GM19324 (cell line): ENCODE data around the gene ABHD14A.

Source experiments
- ATAC-seq: cut with Tn5 transposase; IDR thresholded peaks from one replicate; pipeline ENCODE4 v1.9.1; 2021; ENCODE audit warnings: mild to moderate bottlenecking, moderate library complexity; ENCODE audit not compliant: unreplicated experiment, low FRiP score

Gene ABHD14A

GRCh38 chr3:51955175-51955892 is 19.5 kb upstream of the ABHD14A start, which contains the start of gene GPR62:
TSS of gene GPR62 (plus strand) at chr3:51955381. CDS start at chr3:51955653, 272 bp downstream.
- ATAC-seq = no peak

GRCh38 chr3:51955893-51956770 is 18.7 kb upstream of the ABHD14A start:
- no peak for ATAC-seq

GRCh38 chr3:51957520-51958205 is 17.2 kb upstream of the ABHD14A start:
- no peak for ATAC-seq

- ATAC-seq = no peak
Measured at GRCh38 chr3:51958603-51959521, 16.0 kb upstream of the ABHD14A start.

GRCh38 chr3:51959651-51960050 is 15.2 kb upstream of the ABHD14A start:
- ATAC-seq = no peak

- no peak for ATAC-seq
Measured at GRCh38 chr3:51960386-51960785, 14.5 kb upstream of the ABHD14A start.

- no peak for ATAC-seq
Measured at GRCh38 chr3:51961011-51961410, 13.9 kb upstream of the ABHD14A start.

GRCh38 chr3:51961602-51962569 is 13.0 kb upstream of the ABHD14A start:
- ATAC-seq = no peak

- ATAC-seq = no peak
Measured at GRCh38 chr3:51962854-51963530, 11.9 kb upstream of the ABHD14A start.

- no peak for ATAC-seq
Measured at GRCh38 chr3:51963951-51964451, 10.9 kb upstream of the ABHD14A start.

- no peak for ATAC-seq
Measured at GRCh38 chr3:51964521-51964920, 10.3 kb upstream of the ABHD14A start.

GRCh38 chr3:51966016-51966415 is 8.8 kb upstream of the ABHD14A start:
- ATAC-seq = no peak

- ATAC-seq = no peak
Measured at GRCh38 chr3:51966486-51966885, 8.4 kb upstream of the ABHD14A start.

- no peak for ATAC-seq
Measured at GRCh38 chr3:51966922-51967383, 7.9 kb upstream of the ABHD14A start.

- ATAC-seq = no peak
Measured at GRCh38 chr3:51967384-51968169, 7.3 kb upstream of the ABHD14A start, which contains the start of gene PCBP4. TSS of gene PCBP4 (minus strand) at chr3:51967454. CDS start at chr3:51961240, 6,214 bp downstream.

GRCh38 chr3:51968170-51968775 is 6.6 kb upstream of the ABHD14A start:
- ATAC-seq = no peak
